ENCODE results near the gene SP1.
"Not testable (repeated sequence)": the region's sequence is repeated elsewhere in the genome, so short reads cannot be mapped to it uniquely, and the experiment has no call there.

Gene SP1

GRCh38 chr12:53413485-53414204 is 33.7 kb downstream of the SP1 start:
- no peak for DNase-seq (ENCODE audit: low spot score)
- no peak for TF ChIP-seq CTCF (IDR thresholded peaks at IDR 0.05; ENCODE audit: extremely low read depth, insufficient read depth, missing control alignments)
- in situ Hi-C loops (cut with MboI; ENCODE audit: low pct_unique_long_range_greater_than_20kb, low sequenced_read_pairs, unreplicated experiment): no loop called here

- in situ Hi-C loops (cut with MboI; ENCODE audit: low pct_unique_long_range_greater_than_20kb, low sequenced_read_pairs, unreplicated experiment): no loop called here
- TF ChIP-seq CTCF (IDR thresholded peaks at IDR 0.05; ENCODE audit: extremely low read depth, insufficient read depth, missing control alignments): no peak
- DNase-seq (ENCODE audit: low spot score): no peak
These were observed 34.9 kb downstream of the SP1 start for GRCh38 chr12:53414756-53415417.

GRCh38 chr12:53415752-53416389 is 35.9 kb downstream of the SP1 start:
- in situ Hi-C loops (cut with MboI; ENCODE audit: low pct_unique_long_range_greater_than_20kb, low sequenced_read_pairs, unreplicated experiment); DNase-seq (ENCODE audit: low spot score): not testable (repeated sequence)

GRCh38 chr12:53417291-53417816 is 37.4 kb downstream of the SP1 start:
- in situ Hi-C loops (cut with MboI; ENCODE audit: low pct_unique_long_range_greater_than_20kb, low sequenced_read_pairs, unreplicated experiment); DNase-seq (ENCODE audit: low spot score): not testable (repeated sequence)

- no peak for DNase-seq (ENCODE audit: low spot score)
- in situ Hi-C loops (cut with MboI; ENCODE audit: low pct_unique_long_range_greater_than_20kb, low sequenced_read_pairs, unreplicated experiment): no loop called here
- TF ChIP-seq CTCF (IDR thresholded peaks at IDR 0.05; ENCODE audit: extremely low read depth, insufficient read depth, missing control alignments): no peak
These were observed 38.2 kb downstream of the SP1 start for GRCh38 chr12:53418221-53418620.

GRCh38 chr12:53419756-53420155 is 39.8 kb downstream of the SP1 start:
- DNase-seq (ENCODE audit: low spot score): no peak
- no peak for TF ChIP-seq CTCF (IDR thresholded peaks at IDR 0.05; ENCODE audit: extremely low read depth, insufficient read depth, missing control alignments)
- in situ Hi-C loops (cut with MboI; ENCODE audit: low pct_unique_long_range_greater_than_20kb, low sequenced_read_pairs, unreplicated experiment): loop anchor here (5.0 kb wide), 1 partner anchor 67 kb away; no protein-coding TSS in a partner anchor

- DNase-seq (ENCODE audit: low spot score): not testable (repeated sequence)
- in situ Hi-C loops (cut with MboI; ENCODE audit: low pct_unique_long_range_greater_than_20kb, low sequenced_read_pairs, unreplicated experiment): loop anchor here (5.0 kb wide), 1 partner anchor 70 kb away; no protein-coding TSS in a partner anchor
These were observed 42.3 kb downstream of the SP1 start for GRCh38 chr12:53422247-53422646.

- in situ Hi-C loops (cut with MboI; ENCODE audit: low pct_unique_long_range_greater_than_20kb, low sequenced_read_pairs, unreplicated experiment): loop anchor here (5.0 kb wide), 1 partner anchor 71 kb away; no protein-coding TSS in a partner anchor
- no peak for DNase-seq (ENCODE audit: low spot score)
- TF ChIP-seq CTCF (IDR thresholded peaks at IDR 0.05; ENCODE audit: extremely low read depth, insufficient read depth, missing control alignments): no peak
These were observed 43.6 kb downstream of the SP1 start, which contains the start of gene AMHR2 for GRCh38 chr12:53423597-53423996. AMHR2 (plus strand) TSS chr12:53423855; CDS start chr12:53423935, 80 bp downstream.
